Upper lobe of left lung (tissue), 4 donors: Measurements from ENCODE around the gene RNASE8.

Source experiments
- CTCF ChIP-seq, 6 experiments: fragments of 450-650 bp in 4 of 6; fragments of 200-600 bp in 2 of 6; sonication (generic) in 2 of 6; IDR thresholded peaks; one replicate each; pipeline ENCODE4 v1.5.1; 2016 to 2019; ENCODE audit warnings: antibody characterized with exemption in 6 of 6
- EP300 ChIP-seq, 4 donors: sonication (generic); formaldehyde crosslinking; IDR thresholded peaks; one replicate each; pipeline ENCODE4 v1.5.1; 2017; ENCODE audit warnings: antibody characterized with exemption in 4 of 4, control low read depth in 2 of 4
- POLR2A ChIP-seq, 4 donors: fragments of 450-650 bp; IDR thresholded peaks; one replicate each; pipeline ENCODE4 v1.5.1; 2016 to 2017; ENCODE audit warnings: antibody characterized with exemption in 4 of 4, mild to moderate bottlenecking in 2 of 4
- POLR2AphosphoS5 ChIP-seq, 2 donors: sonication (generic); formaldehyde crosslinking; IDR thresholded peaks; one replicate each; pipeline ENCODE4 v1.5.1; 2017; ENCODE audit warnings: antibody characterized with exemption in 2 of 2

- TF ChIP-seq CTCF (IDR thresholded peaks at IDR 0.05), result no peak
- no peak for TF ChIP-seq POLR2A (IDR thresholded peaks at IDR 0.05)
- no peak for TF ChIP-seq EP300 (IDR thresholded peaks at IDR 0.05)
- TF ChIP-seq POLR2AphosphoS5 (IDR thresholded peaks at IDR 0.05), result no peak
These were observed 3.4 kb upstream of the RNASE8 start for GRCh38 chr14:21054123-21054767.
